GM19193 (cell line): Measurements from ENCODE around the gene AGMO.

ENCODE experiments used
- POLR2A ChIP-seq: IDR thresholded peaks from 4 replicates; pipeline ENCODE4 v1.6.1; 2011; ENCODE audit not compliant: insufficient read depth, insufficient read length; ENCODE audit errors: extremely low read depth

Gene AGMO

GRCh38 chr7:15309872-15310271, 251.9 kb downstream of the AGMO start:
- TF ChIP-seq POLR2A, result no peak

- TF ChIP-seq POLR2A, result no peak
Measured at GRCh38 chr7:15308821-15309220, 253.0 kb downstream of the AGMO start.

GRCh38 chr7:15306296-15306695, 255.5 kb downstream of the AGMO start:
- TF ChIP-seq POLR2A, result no peak

- no peak for TF ChIP-seq POLR2A
Measured at GRCh38 chr7:15305002-15305600, 256.7 kb downstream of the AGMO start.

- no peak for TF ChIP-seq POLR2A
Measured at GRCh38 chr7:15303357-15303756, 258.5 kb downstream of the AGMO start.

- no peak for TF ChIP-seq POLR2A
Measured at GRCh38 chr7:15292138-15292537, 269.7 kb downstream of the AGMO start.

GRCh38 chr7:15291699-15292098, 270.1 kb downstream of the AGMO start:
- no peak for TF ChIP-seq POLR2A

GRCh38 chr7:15288741-15289140, 273.1 kb downstream of the AGMO start:
- no peak for TF ChIP-seq POLR2A

GRCh38 chr7:15284396-15284795, 277.4 kb downstream of the AGMO start:
- no peak for TF ChIP-seq POLR2A

- no peak for TF ChIP-seq POLR2A
Measured at GRCh38 chr7:15280078-15280733, 281.6 kb downstream of the AGMO start.

- no peak for TF ChIP-seq POLR2A
Measured at GRCh38 chr7:15279640-15280039, 282.2 kb downstream of the AGMO start.

GRCh38 chr7:15257689-15258088, 304.1 kb downstream of the AGMO start:
- TF ChIP-seq POLR2A, result no peak

- no peak for TF ChIP-seq POLR2A
Measured at GRCh38 chr7:15252181-15252580, 309.6 kb downstream of the AGMO start.

- TF ChIP-seq POLR2A, result no peak
Measured at GRCh38 chr7:15248514-15248913, 313.3 kb downstream of the AGMO start.

GRCh38 chr7:15245831-15246230, 316.0 kb downstream of the AGMO start:
- TF ChIP-seq POLR2A, result no peak

- TF ChIP-seq POLR2A, result no peak
Measured at GRCh38 chr7:15239801-15240200, 322.0 kb downstream of the AGMO start.
